Measurements from ENCODE around the gene RGS1. TPM values are rescaled to one million over a fixed set of nuclear protein-coding genes. Genes with fewer than 3 reads are reported as not detected.
A peak's percentile ranks its signal among the peaks of the same experiment; 100 is the strongest.

The RGS1 gene
- total and polyA plus RNA-seq, 2 of the 4 experiments (the other 2 are of a cell fraction) = not detected

DNA sequence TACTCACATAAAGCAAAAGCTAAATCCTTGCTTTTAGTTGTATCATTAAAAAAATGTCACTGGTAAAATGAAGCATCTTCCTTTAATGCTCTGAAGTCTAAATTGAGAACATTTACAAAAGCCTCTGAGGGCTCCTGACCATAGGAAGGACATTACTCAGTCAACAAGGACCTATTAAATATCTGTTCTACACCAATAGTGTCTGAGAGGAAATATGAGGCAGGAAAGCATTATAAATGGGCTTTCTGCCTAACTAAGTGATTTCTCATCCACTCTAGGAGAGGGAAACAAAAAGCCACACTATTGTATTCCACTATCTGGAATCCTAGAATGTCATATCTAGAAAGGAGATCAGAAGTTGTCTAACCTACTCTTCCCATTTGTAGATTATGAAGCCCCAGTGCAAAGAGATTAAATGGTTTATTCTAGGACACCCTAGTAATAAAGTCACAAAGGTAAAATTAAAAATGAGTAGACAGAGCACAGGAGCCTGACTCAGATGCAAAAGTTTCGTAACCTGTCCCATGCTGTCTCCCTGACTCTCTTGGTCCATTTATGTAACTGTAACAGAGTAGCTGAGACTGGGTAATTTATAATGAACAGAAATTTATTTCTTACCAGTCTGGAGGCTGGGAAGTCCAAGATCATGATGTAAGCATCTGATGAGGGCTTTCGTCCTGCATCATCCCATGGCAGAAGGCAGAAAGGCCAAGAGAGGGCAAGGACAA is 17.6 kb downstream of the RGS1 start:
- TF ChIP-seq SMC3 (IDR thresholded peaks at IDR 0.05; ENCODE audit: low read depth, low read length) = no peak
- no peak for TF ChIP-seq MAZ (IDR thresholded peaks at IDR 0.05; ENCODE audit: borderline replicate concordance, low read depth, low read length)
- no peak for TF ChIP-seq MXI1 (IDR thresholded peaks at IDR 0.05; ENCODE audit: borderline replicate concordance, low read depth, low read length)
- TF ChIP-seq CEBPB (IDR thresholded peaks at IDR 0.05; ENCODE audit: low read depth, low read length) = peak; percentile 46; the same call in 1 of the 2 replicates
- Histone ChIP-seq H2BK20ac (ENCODE audit: low read depth, low read length) (no peak overlapping the region), H2BK120ac (ENCODE audit: low read depth, low read length) (no peak overlapping the region), H4K91ac (ENCODE audit: insufficient read depth, low read depth, low read length) (no peak overlapping the region), H2AK5ac (ENCODE audit: low read depth, low read length) (no peak overlapping the region), H3K18ac (ENCODE audit: low read depth, low read length) (no peak overlapping the region), H3K14ac (replicated peaks; ENCODE audit: low read depth, low read length) (no peak overlapping the region), H3K4me2 (ENCODE audit: low read depth, low read length) (no peak overlapping the region), H4K8ac (ENCODE audit: low read depth in 2 of 2, low read length in 2 of 2) (no peak overlapping the region), H3K36me3 (ENCODE audit: control insufficient read depth, insufficient read depth, low read length) (no peaks in the 10 kb centered on the region), H3K27me3 (ENCODE audit: control insufficient read depth, insufficient read depth, low read length) (no peaks in the 10 kb centered on the region), H2BK15ac (ENCODE audit: low read depth, low read length) (no peak overlapping the region), H2AK9ac (replicated peaks; ENCODE audit: low read depth, low read length, poor library complexity) (no peak overlapping the region), H3K4me3 (ENCODE audit: insufficient read depth, low read depth, low read length) (no peak overlapping the region), H3K56ac (ENCODE audit: extremely low read depth, insufficient read depth, low read length) (no peak overlapping the region), H2AFZ (replicated peaks; ENCODE audit: low read length, poor library complexity) (no peak overlapping the region), H2BK5ac (ENCODE audit: low read depth, low read length, poor library complexity, severe bottlenecking) (no peak overlapping the region), H3K4ac (ENCODE audit: low read depth, low read length) (no peak overlapping the region), H3K4me1 (ENCODE audit: control insufficient read depth, insufficient read depth, low read length) (peaks cover 5% of the 10 kb centered on the region), H3K27ac (ENCODE audit: insufficient read depth, low read length) (no peak overlapping the region), H4K20me1 (ENCODE audit: insufficient read depth, low read length) (no peaks in the 10 kb centered on the region), H3K9ac (ENCODE audit: low read depth, low read length) (no peak overlapping the region), H4K5ac (ENCODE audit: low read depth, low read length) (no peak overlapping the region), H3K9me3 (ENCODE audit: control insufficient read depth, insufficient read depth, low read length) (no peaks in the 10 kb centered on the region), H3K23ac (ENCODE audit: low read depth, low read length) (no peak overlapping the region), H3K9me1 (ENCODE audit: insufficient read depth, low read length) (peaks cover 2% of the 10 kb centered on the region), H3K79me1 (ENCODE audit: low read depth in 1 of 2, low read length in 2 of 2) (no peaks in the 10 kb centered on the region)
- in situ Hi-C loops (cut with MboI; ENCODE audit: low sequenced_read_pairs) = no loop called here
- intact Hi-C loops (cut with micrococcal nuclease) = no loop called here
- ChIA-PET POLR2A (ENCODE audit: unreplicated experiment) (no interaction called here), CTCF (interaction anchor here (0.8 to 1.3 kb wide), 2 partner anchors 11 to 100 kb away, joined by 3 read pairs; no protein-coding TSS in a partner anchor)
- BruUV-seq (replicated peaks) = no TSS peak
- no CpG with 5 or more reads among the region's 2 CpGs for WGBS, 2 experiments (ENCODE audit: extremely low coverage in 2 of 2, insufficient read length in 1 of 2)
- dilution Hi-C loops (cut with HindIII; ENCODE audit: low sequenced_read_pairs, unreplicated experiment) = no loop called here
- DNase-seq (peak; percentile 12), ATAC-seq (ENCODE audit: low read depth) (no peak)
